Vagina (tissue), 2 donors: ENCODE results near the gene ARID2.

Source experiments
- POLR2A ChIP-seq, 2 donors: fragments of 450-650 bp; IDR thresholded peaks; one replicate each; pipeline ENCODE4 v1.6.1; 2017; ENCODE audit warnings: antibody characterized with exemption in 2 of 2, mild to moderate bottlenecking in 2 of 2, moderate library complexity in 2 of 2
- POLR2AphosphoS5 ChIP-seq, 2 donors: sonication (generic); formaldehyde crosslinking; IDR thresholded peaks; one replicate each; pipeline ENCODE4 v1.9.0; 2017; ENCODE audit warnings: antibody characterized with exemption in 2 of 2, mild to moderate bottlenecking in 2 of 2, low read depth in 1 of 2; ENCODE audit not compliant: insufficient read depth in 1 of 2
- TF ChIP-seq, protein P1 (sequence below), 3 experiments: fragments of 450-650 bp in 2 of 3; fragments of 200-600 bp in 1 of 3; sonication (generic) in 1 of 3; IDR thresholded peaks; one replicate each; pipeline ENCODE4 v1.5.1; 2017 to 2019; ENCODE audit warnings: antibody characterized with exemption in 3 of 3, mild to moderate bottlenecking in 2 of 3, moderate library complexity in 2 of 3

DNA sequence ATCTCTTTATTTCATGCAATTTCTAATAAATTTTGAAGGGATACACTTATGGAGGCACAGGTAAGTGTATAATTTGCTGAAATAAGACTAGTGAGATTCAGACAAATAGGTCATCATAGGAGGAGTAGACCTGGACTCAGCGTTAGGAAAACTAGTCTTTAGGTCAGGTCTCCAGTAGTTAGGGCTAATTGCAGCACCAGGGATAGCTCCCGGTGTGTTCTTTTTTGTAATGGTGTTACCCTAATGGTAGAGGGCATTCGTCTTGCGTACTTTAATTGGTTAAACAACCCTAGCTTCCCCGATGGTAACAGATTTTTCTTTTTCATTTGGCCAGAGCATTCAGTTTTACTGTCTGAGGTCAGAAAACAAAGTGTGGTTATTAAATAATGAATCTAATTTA lies 64.9 kb downstream of the ARID2 start:
- TF ChIP-seq, protein P1, sequence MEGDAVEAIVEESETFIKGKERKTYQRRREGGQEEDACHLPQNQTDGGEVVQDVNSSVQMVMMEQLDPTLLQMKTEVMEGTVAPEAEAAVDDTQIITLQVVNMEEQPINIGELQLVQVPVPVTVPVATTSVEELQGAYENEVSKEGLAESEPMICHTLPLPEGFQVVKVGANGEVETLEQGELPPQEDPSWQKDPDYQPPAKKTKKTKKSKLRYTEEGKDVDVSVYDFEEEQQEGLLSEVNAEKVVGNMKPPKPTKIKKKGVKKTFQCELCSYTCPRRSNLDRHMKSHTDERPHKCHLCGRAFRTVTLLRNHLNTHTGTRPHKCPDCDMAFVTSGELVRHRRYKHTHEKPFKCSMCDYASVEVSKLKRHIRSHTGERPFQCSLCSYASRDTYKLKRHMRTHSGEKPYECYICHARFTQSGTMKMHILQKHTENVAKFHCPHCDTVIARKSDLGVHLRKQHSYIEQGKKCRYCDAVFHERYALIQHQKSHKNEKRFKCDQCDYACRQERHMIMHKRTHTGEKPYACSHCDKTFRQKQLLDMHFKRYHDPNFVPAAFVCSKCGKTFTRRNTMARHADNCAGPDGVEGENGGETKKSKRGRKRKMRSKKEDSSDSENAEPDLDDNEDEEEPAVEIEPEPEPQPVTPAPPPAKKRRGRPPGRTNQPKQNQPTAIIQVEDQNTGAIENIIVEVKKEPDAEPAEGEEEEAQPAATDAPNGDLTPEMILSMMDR (IDR thresholded peaks at IDR 0.05), result no peak
- TF ChIP-seq POLR2A (IDR thresholded peaks at IDR 0.05) (no peak), POLR2AphosphoS5 (IDR thresholded peaks at IDR 0.05; ENCODE audit: insufficient read depth in 1 of 2, low read depth in 1 of 2) (no peak)
